K562 (cell line): ENCODE measurements around the gene RIC8B. TPM values are rescaled to one million over a fixed set of nuclear protein-coding genes. Genes with fewer than 3 reads are reported as not detected.

Source experiments
- ATAC-seq: fragments of 200-7000 bp; cut with Tn5 transposase; 3 replicates; pipeline ENCODE4 v1.9.1; 2020; ENCODE audit warnings: moderate library complexity
- BruUV-seq: library from RNA; stranded (reverse); fragments of 400-500 nt; replicated peaks from 2 replicates; lab custom pipeline; 2021; lab: Mats Ljungman, UMichigan
- CTCF ChIA-PET: fragments of 300-600 bp; formaldehyde crosslinking; extraction: SDS; loops from one replicate; lab custom pipeline; 2021; ENCODE audit warnings: low intra/inter-chr PET ratio; lab: Yijun Ruan, JAX
- POLR2A ChIA-PET: fragments of 300-600, 350-650 bp; sonication (Branson Sonifier 250); formaldehyde crosslinking; extraction: SDS; loops from one replicate; lab custom pipeline; 2021; ENCODE audit warnings: antibody characterized with exemption, inconsistent platforms; lab: Yijun Ruan, JAX
- DNase-seq, 4 experiments: peaks; one replicate each; pipeline versions ENCODE4 v3.0.0 to v3.0.0-alpha.2; 2011 to 2018; ENCODE audit warnings: low spot score in 3 of 4, mixed read lengths in 3 of 4; ENCODE audit errors: extremely low read depth in 1 of 4
- FAIRE-seq: peaks from 2 replicates; lab custom pipeline; 2011; peaks lifted over from hg19 to GRCh38; lab: Jason Lieb, UNC
- H2AFZ ChIP-seq: 2 replicates; pipeline ENCODE4 v1.6.0; 2011; ENCODE audit warnings: low read depth, low read length, control low read depth, inconsistent platforms
- H3K27ac ChIP-seq: fragments of 200-600 bp; 3 replicates; pipeline ENCODE4 v1.8.0; 2011; ENCODE audit warnings: low read depth, mild to moderate bottlenecking, control low read depth, inconsistent platforms, low read length, moderate library complexity, mixed read lengths; ENCODE audit errors: extremely low read depth
- H3K27me3 ChIP-seq, 2 experiments: fragments of 300-600 bp in 1 of 2; 2 replicates in 1 of 2; 3 replicates in 1 of 2; pipeline versions ENCODE4 v1.6.0 to v1.8.0; 2011; ENCODE audit warnings: inconsistent platforms in 2 of 2, low read length in 2 of 2, mild to moderate bottlenecking in 1 of 2, mixed read lengths in 1 of 2, moderate library complexity in 1 of 2; ENCODE audit not compliant: control insufficient read depth in 2 of 2, insufficient read depth in 2 of 2
- H3K36me3 ChIP-seq: fragments of 300-600 bp; 3 replicates; pipeline ENCODE4 v1.8.0; 2011; ENCODE audit warnings: mild to moderate bottlenecking, low read length, inconsistent platforms; ENCODE audit not compliant: control insufficient read depth, insufficient read depth
- H3K4me1 ChIP-seq, 2 experiments: fragments of 200-600 bp in 1 of 2; replicated peaks in 1 of 2; 2 replicates in 1 of 2; 3 replicates in 1 of 2; pipeline versions ENCODE4 v1.5.1 to v1.8.0; 2011; ENCODE audit warnings: inconsistent platforms in 2 of 2, low read length in 2 of 2, mild to moderate bottlenecking in 1 of 2, mixed read lengths in 1 of 2, moderate library complexity in 1 of 2; ENCODE audit not compliant: control insufficient read depth in 2 of 2, insufficient read depth in 2 of 2
- H3K4me2 ChIP-seq: 2 replicates; pipeline ENCODE4 v1.6.1; 2011; ENCODE audit warnings: low read length, control low read depth, inconsistent platforms, mixed read lengths; ENCODE audit not compliant: insufficient read depth
- H3K4me3 ChIP-seq: fragments of 200-600 bp; sonication (generic), shearing (Covaris generic); 2 replicates; pipeline ENCODE4 v1.5.1; 2016; ENCODE audit warnings: control low read depth, inconsistent platforms
- H3K79me2 ChIP-seq: fragments of 200-600 bp; 3 replicates; pipeline ENCODE4 v1.8.0; 2011; ENCODE audit warnings: low read length, inconsistent platforms; ENCODE audit not compliant: control insufficient read depth, insufficient read depth
- H3K9ac ChIP-seq, 2 experiments: 2 replicates each; pipeline versions ENCODE4 v1.6.0 to v1.6.1; 2011; ENCODE audit warnings: low read depth in 2 of 2, low read length in 2 of 2, control low read depth in 1 of 2, inconsistent platforms in 1 of 2, mild to moderate bottlenecking in 1 of 2, mixed read lengths in 1 of 2; ENCODE audit not compliant: insufficient read depth in 1 of 2
- H3K9me1 ChIP-seq: one replicate; pipeline ENCODE4 v1.6.0; 2011; ENCODE audit warnings: inconsistent platforms, mild to moderate bottlenecking, low read length, moderate library complexity; ENCODE audit not compliant: control insufficient read depth, insufficient read depth
- H3K9me3 ChIP-seq: replicated peaks from 2 replicates; pipeline ENCODE4 v1.5.1; 2011; ENCODE audit warnings: low read depth, low read length, inconsistent platforms; ENCODE audit not compliant: control insufficient read depth, insufficient read depth
- H4K20me1 ChIP-seq: replicated peaks from 2 replicates; pipeline ENCODE4 v1.6.1; 2011; ENCODE audit warnings: low read length, inconsistent platforms, mixed read lengths; ENCODE audit not compliant: control insufficient read depth, insufficient read depth
- CHD2 ChIP-seq: IDR thresholded peaks from 2 replicates; pipeline ENCODE4 v1.6.1; 2011; ENCODE audit warnings: low read depth, low read length
- CSDE1 ChIP-seq, 2 experiments: fragments of 450-650 bp; IDR thresholded peaks; 2 replicates each; pipeline ENCODE4 v1.6.1; 2016; ENCODE audit warnings: mild to moderate bottlenecking in 1 of 2
- FOS ChIP-seq: IDR thresholded peaks from 3 replicates; pipeline ENCODE4 v1.6.1; 2011; ENCODE audit not compliant: insufficient read length; ENCODE audit errors: extremely low read depth
- MTA3 ChIP-seq: fragments of 450-650 bp; formaldehyde crosslinking; IDR thresholded peaks from 2 replicates; pipeline ENCODE4 v1.6.1; 2017; ENCODE audit warnings: mild to moderate bottlenecking, borderline replicate concordance
- MYNN ChIP-seq, 2 experiments: sonication (generic); formaldehyde crosslinking in 1 of 2; IDR thresholded peaks; 2 replicates each; pipeline versions ENCODE4 v1.5.0 to v1.6.1; 2016 to 2020; ENCODE audit warnings: antibody characterized with exemption in 1 of 2, missing genetic modification reagents in 1 of 2
- PTRF ChIP-seq: fragments of 450-650 bp; IDR thresholded peaks from 2 replicates; pipeline ENCODE4 v1.6.1; 2016; ENCODE audit warnings: mild to moderate bottlenecking, missing genetic modification characterization, missing compliant biosample characterization
- RCOR1 ChIP-seq, 2 experiments: IDR thresholded peaks; 2 replicates each; pipeline ENCODE4 v1.6.1; 2012; ENCODE audit warnings: low read depth in 2 of 2, low read length in 2 of 2, borderline replicate concordance in 1 of 2, improper control_type of control experiment in 1 of 2
- TSHZ1 ChIP-seq: fragments of 250-450 bp; sonication (Bioruptor Pico); IDR thresholded peaks from 2 replicates; pipeline ENCODE4 v1.4.0; 2020; ENCODE audit warnings: mild to moderate bottlenecking, moderate library complexity
- ZFP91 ChIP-seq: sonication (generic); formaldehyde crosslinking; IDR thresholded peaks from 2 replicates; pipeline ENCODE4 v1.8.0; 2022; ENCODE audit warnings: mild to moderate bottlenecking, missing genetic modification reagents
- ZNF3 ChIP-seq: fragments of 250-450 bp; sonication (Bioruptor Pico); IDR thresholded peaks from 2 replicates; pipeline ENCODE4 v1.5.0; 2021; ENCODE audit warnings: mild to moderate bottlenecking, moderate library complexity
- ZSCAN29 ChIP-seq: fragments of 450-650 bp; IDR thresholded peaks from 2 replicates; pipeline ENCODE4 v1.6.1; 2017
- WGBS: fragments of 100-300 bp; shearing (Covaris generic); methylation state at CpG from one replicate; pipeline ENCODE4 v1.1.6; 2016; ENCODE audit warnings: low coverage, mixed read lengths; ENCODE audit not compliant: insufficient coverage; ENCODE audit errors: missing lambda C conversion rate; 5-methylcytosine and 5-hydroxymethylcytosine counted together
- in situ Hi-C: fragments of 300-500 bp; cut with MboI; formaldehyde crosslinking; loops from 4 replicates; pipeline ENCODE4 v1.15.0; 2018; ENCODE audit warnings: inconsistent platforms, mixed read lengths
- intact Hi-C: fragments of 100-400 bp; cut with micrococcal nuclease; formaldehyde crosslinking; loops from 2 replicates; pipeline ENCODE4 v1.14.2; 2022
- polyA plus RNA-seq, 8 experiments: library from polyadenylated mRNA; depleted of rRNA in 4 of 8; stranded (reverse) in 5 of 8; unstranded in 3 of 8; fragments of >200 nt; fragmentation: Nextera tagmentation in 2 of 8; fragmentation: Illumina TruSeq in 1 of 8; extraction: Ambion mirVana in 2 of 8; extraction: Trizol in 1 of 8; gene quantifications; 2 replicates each; pipeline versions ENCODE4 v1.2.1 to v1.2.3, GENCODE V29; 2011 to 2014; ENCODE audit warnings: inconsistent platforms in 1 of 8, missing spikeins in 1 of 8
- total RNA-seq, 7 experiments: library from RNA; depleted of rRNA in 6 of 7; stranded (reverse); fragments of >200 nt in 6 of 7; fragmentation: Illumina TruSeq in 2 of 7; extraction: Trizol in 2 of 7; gene quantifications; 2 replicates each; pipeline versions ENCODE4 v1.2.1 to v1.2.3, GENCODE V29; 2011 to 2021; ENCODE audit warnings: low replicate concordance in 1 of 7

The RIC8B gene
- total and polyA plus RNA-seq, 9 of the 15 experiments (the other 6 are each of a cell fraction or from before 2014, with no cell fraction given), result 0.92 to 8.1 (median 4.8) TPM

- Histone ChIP-seq H2AFZ (no peak overlapping the region), H3K4me1 (no peaks in the 10 kb centered on the region), H3K4me2 (no peak overlapping the region), H3K9me3 (no peaks in the 10 kb centered on the region), H3K4me3 (no peak overlapping the region), H3K79me2 (no peaks in the 10 kb centered on the region), H3K27me3 (no peaks in the 10 kb centered on the region), H4K20me1 (no peaks in the 10 kb centered on the region), H3K9me1 (no peaks in the 10 kb centered on the region), H3K9ac (no peak overlapping the region), H3K36me3 (peaks cover 4% of the 10 kb centered on the region; the same call in 1 of the 3 replicates), H3K27ac (no peak overlapping the region)
- intact Hi-C loops (no loop called here), in situ Hi-C loops (no loop called here)
- WGBS, result 30% methylated on average over 1 of the region's 1 CpG
- no TSS peak for BruUV-seq
- POLR2A ChIA-PET, result no interaction called here
- CTCF ChIA-PET, result no interaction called here
- DNase-seq (no peak), FAIRE-seq (no peak), ATAC-seq (no peak)
- no peak for TF ChIP-seq CSDE1 (IDR thresholded peaks at IDR 0.05)
These were observed 88.7 kb downstream of the RIC8B start for GRCh38 chr12:106863189-106863588.

GRCh38 chr12:106865683-106866082 is 91.2 kb downstream of the RIC8B start:
- H3K4me3 ChIP-seq, result no peak overlapping the region
- no peak for DNase-seq
- TF ChIP-seq PTRF (tag), result no peak
- no peak for TF ChIP-seq ZSCAN29
- TF ChIP-seq ZFP91 (CRISPR knock-in tag), result no peak
- TF ChIP-seq TSHZ1 (CRISPR knock-in tag), result no peak
- no peak for TF ChIP-seq CHD2
- TF ChIP-seq RCOR1 (IDR thresholded peaks at IDR 0.05; ENCODE audit: borderline replicate concordance in 1 of 2, low read depth in 2 of 2, low read length in 2 of 2), result no peak
- no peak for TF ChIP-seq MYNN (IDR thresholded peaks at IDR 0.05)
- TF ChIP-seq MYNN (CRISPR knock-in tag; IDR thresholded peaks at IDR 0.05), result no peak
- no peak for TF ChIP-seq MTA3
- no peak for TF ChIP-seq ZNF3
- TF ChIP-seq FOS, result no peak

More at GRCh38 chr12:106865683-106866082, 91.2 kb downstream of the RIC8B start:
- no peak overlapping the region for H3K27ac ChIP-seq
- no peak overlapping the region for H2AFZ ChIP-seq
- intact Hi-C loops, result no loop called here
- FAIRE-seq, result no peak
- H3K9ac ChIP-seq, result no peak overlapping the region
- H3K9me3 ChIP-seq, result no peaks in the 10 kb centered on the region
- in situ Hi-C loops, result no loop called here
- H3K4me1 ChIP-seq, result no peaks in the 10 kb centered on the region
- no peaks in the 10 kb centered on the region for H3K27me3 ChIP-seq
- CTCF ChIA-PET, result no interaction called here
- no peak overlapping the region for H3K4me2 ChIP-seq
- no peaks in the 10 kb centered on the region for H3K79me2 ChIP-seq
- H3K36me3 ChIP-seq, result peaks cover 4% of the 10 kb centered on the region; the same call in 1 of the 3 replicates
- POLR2A ChIA-PET, result interaction anchor here (0.5 to 1.2 kb wide), 2 partner anchors 12 to 33 kb away, joined by 3 to 4 read pairs; no protein-coding TSS in a partner anchor
- H3K9me1 ChIP-seq, result no peaks in the 10 kb centered on the region
- no TSS peak for BruUV-seq
- no peak for ATAC-seq
- WGBS, result 44% methylated on average over 3 of the region's 3 CpGs
- no peaks in the 10 kb centered on the region for H4K20me1 ChIP-seq
